HG03460 (cell line): Measurements from ENCODE around the gene MMP28.

ENCODE experiments used
- ATAC-seq: cut with Tn5 transposase; IDR thresholded peaks from one replicate; pipeline ENCODE4 v1.9.1; 2021; ENCODE audit not compliant: unreplicated experiment

The MMP28 gene, protein sequence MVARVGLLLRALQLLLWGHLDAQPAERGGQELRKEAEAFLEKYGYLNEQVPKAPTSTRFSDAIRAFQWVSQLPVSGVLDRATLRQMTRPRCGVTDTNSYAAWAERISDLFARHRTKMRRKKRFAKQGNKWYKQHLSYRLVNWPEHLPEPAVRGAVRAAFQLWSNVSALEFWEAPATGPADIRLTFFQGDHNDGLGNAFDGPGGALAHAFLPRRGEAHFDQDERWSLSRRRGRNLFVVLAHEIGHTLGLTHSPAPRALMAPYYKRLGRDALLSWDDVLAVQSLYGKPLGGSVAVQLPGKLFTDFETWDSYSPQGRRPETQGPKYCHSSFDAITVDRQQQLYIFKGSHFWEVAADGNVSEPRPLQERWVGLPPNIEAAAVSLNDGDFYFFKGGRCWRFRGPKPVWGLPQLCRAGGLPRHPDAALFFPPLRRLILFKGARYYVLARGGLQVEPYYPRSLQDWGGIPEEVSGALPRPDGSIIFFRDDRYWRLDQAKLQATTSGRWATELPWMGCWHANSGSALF

GRCh38 chr17:35795007-35795870 is at the start of gene MMP28:
TSS of gene MMP28 (minus strand) at chr17:35795641. CDS start at chr17:35795377, 264 bp downstream.
- ATAC-seq, result no peak

DNA sequence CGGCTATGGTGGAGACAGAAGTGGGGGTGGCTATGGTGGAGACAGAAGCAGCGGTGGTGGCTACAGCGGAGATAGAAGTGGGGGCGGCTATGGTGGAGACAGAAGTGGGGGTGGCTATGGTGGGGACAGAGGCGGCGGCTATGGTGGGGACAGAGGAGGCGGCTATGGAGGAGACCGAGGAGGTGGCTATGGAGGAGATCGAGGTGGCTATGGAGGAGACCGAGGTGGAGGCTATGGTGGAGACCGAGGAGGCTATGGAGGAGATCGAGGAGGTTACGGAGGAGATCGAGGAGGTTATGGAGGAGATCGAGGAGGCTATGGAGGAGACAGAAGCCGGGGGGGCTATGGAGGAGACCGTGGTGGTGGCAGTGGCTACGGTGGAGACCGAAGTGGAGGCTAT is 49.1 kb upstream of the MMP28 start:
- ATAC-seq, result no peak

DNA sequence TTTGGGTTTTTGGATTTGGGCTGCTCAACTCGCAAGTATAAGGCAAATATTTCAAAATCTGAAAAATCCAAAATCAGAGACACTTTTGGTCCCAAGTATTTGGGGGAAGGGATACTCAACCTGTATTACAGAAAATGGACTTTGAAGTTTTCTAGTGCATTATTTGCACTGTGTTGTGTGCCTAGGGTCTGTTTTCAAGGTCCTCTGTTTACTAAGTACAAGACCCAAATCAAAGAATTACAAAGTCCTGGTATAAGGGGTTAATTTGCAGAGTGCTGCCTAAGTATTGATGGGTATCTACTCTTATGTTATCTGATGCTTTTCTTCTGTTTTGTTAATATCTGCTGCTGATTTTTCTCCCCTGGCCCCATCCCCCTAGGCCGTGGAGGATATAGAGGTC is 48.3 kb upstream of the MMP28 start:
- ATAC-seq, result no peak

DNA sequence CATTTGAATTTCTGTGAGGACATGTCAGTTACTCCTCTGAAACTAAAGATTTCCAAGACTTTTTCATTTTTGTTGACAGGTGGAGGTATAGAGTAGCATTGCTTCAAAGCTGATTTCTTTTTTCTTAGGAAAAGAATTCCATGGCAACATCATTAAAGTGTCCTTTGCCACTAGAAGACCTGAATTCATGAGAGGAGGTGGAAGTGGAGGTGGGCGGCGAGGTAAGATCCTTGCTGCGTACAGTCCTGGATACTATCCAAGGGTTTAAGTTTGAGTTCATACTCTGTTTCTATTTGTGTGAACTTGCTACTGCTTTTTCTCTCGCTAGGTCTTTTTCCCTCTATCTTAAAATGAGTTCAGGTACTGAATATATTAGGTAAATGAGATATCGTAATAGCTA is 46.8 kb upstream of the MMP28 start:
- no peak for ATAC-seq

GRCh38 chr17:35841505-35841904 is 46.1 kb upstream of the MMP28 start:
- no peak for ATAC-seq

DNA sequence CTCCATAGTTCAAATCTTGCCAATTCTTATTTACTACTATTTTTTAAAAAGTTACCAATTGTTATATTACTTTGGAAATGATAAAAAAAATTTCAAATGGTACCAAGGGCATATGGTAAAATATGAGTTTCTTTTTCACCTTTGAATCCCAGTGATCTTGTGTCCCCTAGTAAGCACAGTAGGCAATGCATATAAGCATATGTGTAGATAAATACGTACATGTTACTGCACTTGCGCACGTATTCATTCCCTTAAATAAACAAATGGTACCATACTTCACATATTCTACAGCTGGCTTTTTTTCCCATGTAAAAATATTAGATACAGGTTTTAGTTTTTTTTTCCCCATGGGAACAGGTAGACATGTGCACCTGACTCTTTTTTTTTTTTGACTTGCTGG is 45.7 kb upstream of the MMP28 start:
- ATAC-seq, result no peak

DNA sequence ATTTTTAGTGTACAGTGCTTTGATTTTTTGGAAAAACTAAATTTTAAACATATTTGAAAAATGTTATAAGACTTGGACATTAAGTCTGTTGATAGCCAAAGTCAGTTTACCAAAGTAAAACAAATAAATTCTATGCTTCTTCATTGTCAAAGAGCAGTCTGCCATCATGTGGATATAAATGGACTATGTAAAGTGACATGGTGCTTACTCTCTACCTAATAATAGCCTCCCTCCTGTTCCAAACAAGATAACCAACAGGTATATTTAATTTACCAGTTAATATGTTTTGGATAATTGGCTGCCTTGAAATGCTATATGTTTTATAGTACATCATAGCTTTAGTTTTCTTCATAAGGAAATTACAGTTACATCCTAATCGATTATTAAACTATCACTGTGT is 29.8 kb upstream of the MMP28 start:
- ATAC-seq, result no peak

DNA sequence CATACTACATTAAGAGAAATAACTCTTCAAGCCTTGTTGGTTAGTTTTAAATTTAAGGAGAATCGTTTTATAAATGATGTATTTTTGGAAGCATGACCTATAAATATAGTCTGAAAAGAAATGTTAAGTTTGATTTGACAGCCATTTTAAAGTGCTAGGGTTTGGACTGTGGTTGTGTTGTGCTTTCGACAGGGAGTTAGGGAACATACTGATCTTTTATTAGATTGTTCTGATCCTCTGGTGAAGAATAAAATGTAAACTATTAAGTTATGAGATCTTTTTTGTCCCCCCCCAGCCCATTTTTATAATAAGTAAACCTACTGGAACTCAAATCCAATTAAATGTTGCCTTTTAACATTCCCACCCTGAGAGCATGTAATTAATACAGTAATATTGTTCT is 25.9 kb upstream of the MMP28 start:
- ATAC-seq, result no peak

- ATAC-seq, result no peak
These were observed 24.0 kb upstream of the MMP28 start for GRCh38 chr17:35819455-35819854.

GRCh38 chr17:35817196-35817595 is 21.8 kb upstream of the MMP28 start:
- no peak for ATAC-seq

GRCh38 chr17:35816723-35817122 is 21.3 kb upstream of the MMP28 start:
- no peak for ATAC-seq

GRCh38 chr17:35812456-35812855 is 17.0 kb upstream of the MMP28 start:
- no peak for ATAC-seq

DNA sequence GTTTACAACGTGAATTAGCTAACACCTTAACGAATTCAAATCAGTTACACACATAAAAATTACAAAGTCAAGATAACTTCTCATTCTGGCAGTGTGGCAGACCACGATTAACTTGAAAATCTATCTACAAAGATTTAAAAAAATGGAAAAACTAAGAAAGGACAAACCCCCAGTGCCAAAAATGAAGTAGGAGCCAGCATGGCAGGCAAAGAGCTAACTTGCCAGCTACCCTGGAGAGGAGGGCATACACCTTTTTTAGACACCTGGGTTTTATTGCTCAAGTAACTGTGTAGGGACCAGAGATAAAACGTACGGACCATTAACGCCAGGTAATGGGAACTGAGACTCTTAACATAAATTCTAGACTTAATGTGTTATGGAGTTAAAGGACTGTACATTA is 16.3 kb upstream of the MMP28 start:
- no peak for ATAC-seq

GRCh38 chr17:35809855-35810461 is 14.5 kb upstream of the MMP28 start:
- no peak for ATAC-seq

DNA sequence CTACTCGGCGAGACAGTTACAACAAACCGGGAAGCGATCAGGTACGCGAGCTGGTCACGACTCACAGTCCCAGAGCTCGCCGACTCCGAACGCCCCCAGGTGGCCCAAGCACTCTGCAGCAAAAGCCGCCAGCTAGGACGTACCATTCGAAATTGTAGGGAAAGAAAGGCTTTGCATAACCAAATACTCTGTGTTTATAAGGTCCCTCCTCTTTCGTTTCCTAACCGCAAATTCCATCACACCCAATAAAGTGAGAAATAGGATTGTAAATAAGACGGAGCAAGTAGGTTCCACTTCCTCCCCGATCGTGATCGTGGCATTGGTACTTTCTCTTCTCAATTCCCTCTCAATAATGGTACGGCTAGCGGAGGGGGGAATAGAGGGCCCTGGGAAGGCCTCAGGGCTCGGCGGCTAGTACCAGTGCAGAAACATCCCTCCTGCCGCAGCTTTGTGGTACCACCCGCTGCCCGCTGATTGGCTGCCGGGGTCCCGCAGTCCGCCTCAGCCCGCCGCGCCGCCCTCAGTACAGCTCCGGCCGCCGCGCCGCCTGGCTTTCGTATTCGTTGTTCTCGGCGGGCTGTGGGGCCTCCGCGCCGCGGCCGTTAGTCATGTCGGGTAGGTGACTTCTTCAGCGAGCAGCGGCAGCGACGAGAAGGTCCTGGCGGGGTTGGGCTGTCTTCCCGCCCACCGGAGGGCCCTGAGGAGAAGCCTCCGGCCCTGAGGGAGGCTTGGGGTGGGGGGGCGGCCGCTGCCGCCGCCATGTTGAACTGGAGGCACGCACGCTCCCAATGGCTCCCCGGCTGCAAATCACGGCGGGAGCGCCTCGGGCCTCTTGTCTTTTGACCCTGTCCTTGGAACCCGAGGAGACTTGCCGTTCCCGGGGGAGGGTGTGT is 13.8 kb upstream of the MMP28 start, which contains the start of gene TAF15:
TSS of gene TAF15 (plus strand) at position 523 of the 893 bp plus-strand sequence. CDS start at position 609, 86 bp downstream.
- ATAC-seq, result peak; percentile 87

DNA sequence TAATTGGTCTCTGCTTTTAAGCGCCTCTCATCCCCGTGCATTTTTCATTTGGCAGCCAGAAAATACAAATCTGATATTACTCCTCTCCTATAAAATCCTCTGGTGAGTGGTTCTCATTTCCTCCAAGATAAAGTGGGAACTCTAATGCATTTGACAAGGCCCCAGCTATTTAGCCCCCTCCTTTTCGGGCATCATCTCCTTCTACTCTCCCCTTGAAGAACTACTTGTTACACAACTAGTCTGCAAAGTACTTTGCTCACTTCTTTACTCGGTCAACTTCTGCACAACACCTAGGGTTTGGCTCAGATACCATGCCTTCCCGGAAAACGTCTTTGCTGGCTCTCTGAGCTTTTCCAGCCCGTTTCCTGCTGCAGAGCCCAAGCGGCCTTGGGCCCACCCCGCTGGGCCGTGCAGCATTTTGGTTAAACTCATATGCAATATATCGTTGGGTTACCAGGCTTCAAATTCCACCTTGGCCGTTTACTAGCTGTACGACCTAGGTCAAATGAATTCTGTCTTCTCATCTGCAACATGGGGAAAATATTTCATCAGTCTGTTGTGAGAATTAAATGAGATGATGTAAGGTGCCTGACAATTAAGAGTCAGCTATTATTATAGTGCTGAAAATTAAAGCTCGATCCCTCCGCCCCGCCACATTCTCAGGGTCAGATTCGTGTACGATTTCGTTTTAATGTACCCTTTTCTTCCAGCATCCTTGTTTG is 13.0 kb upstream of the MMP28 start:
- ATAC-seq, result no peak

- no peak for ATAC-seq
These were observed 12.1 kb upstream of the MMP28 start for GRCh38 chr17:35807371-35808144.

GRCh38 chr17:35804658-35805192 is 9.3 kb upstream of the MMP28 start:
- ATAC-seq, result no peak
